ENCODE measurements around the gene HOXC11.

The HOXC11 gene

DNA sequence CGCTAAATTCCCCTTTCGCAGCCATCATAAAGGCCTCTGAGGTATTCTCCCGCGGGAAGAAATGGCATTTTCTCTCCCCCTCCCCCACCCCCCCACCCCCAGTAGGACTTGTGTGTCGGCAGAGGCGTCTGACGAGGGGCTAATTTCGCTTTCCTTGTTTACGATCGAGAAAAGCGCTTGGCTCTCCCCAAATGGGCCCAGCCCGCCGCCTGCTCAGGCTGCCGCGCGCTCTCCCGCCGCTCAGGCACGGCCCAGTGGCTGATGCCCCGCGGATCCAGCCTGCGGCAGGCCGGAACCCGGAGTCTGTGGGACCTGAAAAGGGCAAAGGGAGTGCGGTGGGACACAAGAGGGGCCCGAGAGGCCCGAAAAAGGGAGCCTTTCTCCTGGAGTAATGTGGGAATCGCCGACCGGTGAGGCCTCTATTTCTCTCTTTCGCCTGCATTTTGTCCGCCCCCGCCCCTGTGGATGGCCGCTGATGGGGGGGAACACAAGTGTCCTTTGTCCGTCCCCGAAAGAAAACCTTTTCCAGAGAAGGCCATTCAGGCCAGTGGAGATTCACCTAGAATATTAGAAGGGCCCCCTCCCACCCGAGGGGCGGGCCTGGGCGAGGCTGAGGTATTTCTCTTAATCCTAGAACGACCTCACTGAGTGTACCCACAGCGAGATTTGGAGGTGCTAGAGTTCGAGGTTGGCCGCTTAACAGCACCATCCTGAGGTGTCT is 46.3 kb downstream of the HOXC11 start:
- FAIRE-seq: no peak
- no peak for TF ChIP-seq POLR2A (IDR thresholded peaks at IDR 0.05; ENCODE audit: low read depth, low read length)
- DNase-seq (ENCODE audit: insufficient read length, low spot score): no peak

- DNase-seq (ENCODE audit: insufficient read length, low spot score) (no peak), FAIRE-seq (no peak)
- TF ChIP-seq POLR2A (IDR thresholded peaks at IDR 0.05; ENCODE audit: low read depth, low read length): no peak
These were observed 47.1 kb downstream of the HOXC11 start for GRCh38 chr12:54019924-54020590.

- TF ChIP-seq POLR2A (IDR thresholded peaks at IDR 0.05; ENCODE audit: low read depth, low read length): no peak
- DNase-seq (ENCODE audit: insufficient read length, low spot score): no peak
- FAIRE-seq: no peak
These were observed 47.9 kb downstream of the HOXC11 start for GRCh38 chr12:54020591-54021405.

GRCh38 chr12:54021432-54022013 is 48.6 kb downstream of the HOXC11 start:
- FAIRE-seq (no peak), DNase-seq (ENCODE audit: insufficient read length, low spot score) (no peak)
- no peak for TF ChIP-seq POLR2A (IDR thresholded peaks at IDR 0.05; ENCODE audit: low read depth, low read length)

DNA sequence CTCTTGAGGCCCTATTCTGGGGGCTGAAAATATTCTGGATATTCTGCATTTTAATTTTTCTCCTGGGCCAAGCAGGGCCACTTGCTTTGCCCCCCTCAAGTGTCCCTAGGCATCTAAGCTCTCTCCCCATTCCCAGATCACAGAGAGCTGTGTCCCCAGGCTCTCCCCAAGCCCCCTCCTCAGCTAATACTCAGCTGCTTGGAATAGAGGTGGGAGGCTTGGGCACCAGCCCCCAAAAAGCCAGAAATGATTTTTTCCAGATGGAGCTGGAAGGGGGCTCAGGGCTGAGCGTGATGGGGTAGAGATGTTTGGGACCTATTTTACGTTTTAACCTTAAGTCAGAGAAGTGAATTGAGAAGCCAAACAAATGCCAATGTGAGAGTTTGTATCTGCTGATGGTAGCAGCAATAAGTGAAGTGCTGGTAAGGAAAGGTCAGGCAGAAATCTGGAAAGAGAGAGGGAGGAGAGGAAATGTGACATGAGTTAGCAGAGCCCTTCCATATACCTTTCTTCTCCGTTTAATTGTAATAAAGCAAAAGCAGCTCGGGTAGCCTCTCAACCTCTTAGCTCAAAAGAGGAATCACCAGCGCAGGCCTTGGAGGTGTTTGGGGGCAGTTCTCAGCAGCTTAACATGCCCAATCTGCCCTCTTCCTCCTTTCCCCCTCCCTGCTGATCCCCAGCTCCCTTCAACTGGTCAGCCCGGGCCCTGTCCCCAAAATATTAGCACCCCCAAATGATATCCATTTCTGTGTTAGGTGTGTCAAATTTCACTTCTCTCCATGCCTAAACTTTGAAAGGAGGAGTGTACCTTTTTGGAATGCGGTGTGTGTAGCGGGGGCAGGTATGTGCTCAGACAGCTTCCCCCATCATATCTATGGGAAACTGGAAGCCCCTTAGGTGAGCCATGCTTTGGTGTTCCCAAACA is 50.3 kb downstream of the HOXC11 start:
- no peak for DNase-seq (ENCODE audit: insufficient read length, low spot score)
- no peak for TF ChIP-seq POLR2A (IDR thresholded peaks at IDR 0.05; ENCODE audit: low read depth, low read length)
- FAIRE-seq: no peak

DNA sequence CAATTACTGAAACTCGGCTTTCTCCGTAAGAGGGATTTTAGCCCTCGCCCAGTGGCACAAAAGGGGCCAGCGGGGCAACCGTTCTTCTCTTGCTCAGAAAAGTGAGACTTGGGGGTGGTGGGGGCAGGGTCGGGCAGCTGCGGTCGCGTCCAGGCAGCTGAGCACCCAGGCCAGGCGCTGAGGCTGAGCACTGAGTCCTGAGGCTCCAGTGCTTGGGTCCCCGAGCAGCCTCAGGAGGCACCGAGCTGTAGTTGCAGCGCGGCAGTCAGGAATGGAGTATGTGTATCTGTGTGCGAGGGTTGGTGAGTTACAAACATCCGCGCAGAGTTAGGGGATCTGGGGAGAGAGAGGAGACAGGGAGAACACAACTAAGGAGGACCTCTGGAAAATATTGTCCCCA is 51.2 kb downstream of the HOXC11 start:
- FAIRE-seq (no peak), DNase-seq (ENCODE audit: insufficient read length, low spot score) (no peak)
- TF ChIP-seq POLR2A (IDR thresholded peaks at IDR 0.05; ENCODE audit: low read depth, low read length): no peak

GRCh38 chr12:54024581-54025305 is 51.8 kb downstream of the HOXC11 start:
- DNase-seq (ENCODE audit: insufficient read length, low spot score) (no peak), FAIRE-seq (no peak)
- TF ChIP-seq POLR2A (IDR thresholded peaks at IDR 0.05; ENCODE audit: low read depth, low read length): no peak

DNA sequence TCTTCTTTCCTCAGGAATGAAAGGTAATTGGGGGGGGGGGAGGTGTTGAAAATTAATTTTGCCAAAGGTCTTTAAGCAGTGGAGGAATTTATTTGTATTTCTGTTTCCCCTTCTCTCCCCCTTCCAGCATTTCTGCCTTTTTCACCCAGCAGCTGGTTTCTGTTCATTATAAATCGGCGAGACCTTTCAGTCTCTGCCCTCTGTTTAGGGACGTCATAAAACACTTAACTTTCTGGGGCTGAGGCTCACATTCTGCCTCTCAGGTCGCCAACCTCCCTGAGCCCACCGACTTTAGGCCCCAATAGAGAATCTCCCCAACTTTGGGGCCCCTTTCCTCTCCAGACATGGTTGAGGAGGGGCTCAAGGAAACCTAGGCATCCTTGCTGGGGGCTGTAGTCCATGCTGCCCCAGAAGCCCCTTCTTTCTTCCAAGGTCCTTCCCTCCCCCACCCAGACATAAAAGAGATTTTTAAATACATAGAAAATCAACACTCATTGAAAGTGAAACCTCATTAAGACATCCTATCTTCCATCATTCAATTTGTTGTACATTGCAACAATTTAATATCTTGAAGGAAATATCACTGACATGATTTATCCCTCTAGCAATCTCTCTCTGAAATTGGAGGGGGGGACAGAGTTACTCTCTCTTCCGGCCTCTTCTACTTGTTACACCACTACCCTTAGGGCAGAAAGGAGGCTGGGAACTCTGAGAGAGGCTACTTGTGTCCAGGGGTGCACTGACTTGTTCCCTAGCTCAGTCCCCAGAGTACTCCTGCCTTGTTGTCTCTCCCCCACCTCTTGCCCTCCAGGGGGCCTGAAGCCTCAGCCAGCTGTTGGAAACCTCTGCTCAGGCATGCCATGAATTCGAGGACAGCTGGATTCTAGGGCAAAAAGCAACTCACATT is 52.8 kb downstream of the HOXC11 start:
- FAIRE-seq (no peak), DNase-seq (ENCODE audit: insufficient read length, low spot score) (no peak)
- no peak for TF ChIP-seq POLR2A (IDR thresholded peaks at IDR 0.05; ENCODE audit: low read depth, low read length)

- DNase-seq (ENCODE audit: insufficient read length, low spot score) (no peak), FAIRE-seq (no peak)
- TF ChIP-seq POLR2A (IDR thresholded peaks at IDR 0.05; ENCODE audit: low read depth, low read length): no peak
These were observed 53.9 kb downstream of the HOXC11 start for GRCh38 chr12:54026640-54027441.

All from H54 (cell line).